ENCODE measurements around the gene CDC20B.
"Not testable (repeated sequence)": the region's sequence is repeated elsewhere in the genome, so short reads cannot be mapped to it uniquely, and the experiment has no call there.

The CDC20B gene

DNA sequence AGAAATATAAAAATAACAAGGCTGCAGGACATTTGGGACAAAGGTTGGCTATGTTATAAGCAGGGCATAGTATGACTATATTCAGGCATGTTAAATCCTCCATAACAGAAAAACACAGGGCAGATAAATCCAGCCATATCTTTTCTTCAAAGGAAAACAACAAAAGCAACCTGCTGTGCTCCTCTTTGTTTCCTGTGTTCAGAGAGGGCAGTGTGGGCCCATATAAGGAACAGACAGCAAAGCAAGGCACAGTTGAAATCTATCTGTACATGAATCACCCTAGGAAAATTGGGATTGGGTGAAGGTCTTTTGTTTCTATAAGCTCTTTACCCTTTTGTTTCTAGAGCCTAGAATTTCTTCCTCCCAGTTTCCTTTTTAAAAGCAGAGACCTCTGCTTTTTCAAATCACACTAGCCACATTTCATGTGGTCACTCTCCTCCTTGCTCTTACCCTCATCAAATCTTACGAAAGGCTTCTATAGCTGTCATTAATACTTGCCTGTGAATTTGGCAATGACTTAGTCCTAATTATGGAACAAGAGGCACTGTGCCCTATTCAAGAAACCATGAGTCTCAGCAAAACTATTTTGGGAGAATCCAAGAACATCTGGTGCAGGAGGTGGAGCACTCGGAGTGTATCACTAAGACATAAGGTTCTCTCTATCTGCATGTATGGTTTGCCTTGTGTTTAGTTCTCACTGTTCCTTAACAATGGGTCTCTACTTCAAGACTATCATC, 68.8 kb downstream of the CDC20B start:
- DNase-seq (ENCODE audit: low read depth in 2 of 2) = no peak

DNA sequence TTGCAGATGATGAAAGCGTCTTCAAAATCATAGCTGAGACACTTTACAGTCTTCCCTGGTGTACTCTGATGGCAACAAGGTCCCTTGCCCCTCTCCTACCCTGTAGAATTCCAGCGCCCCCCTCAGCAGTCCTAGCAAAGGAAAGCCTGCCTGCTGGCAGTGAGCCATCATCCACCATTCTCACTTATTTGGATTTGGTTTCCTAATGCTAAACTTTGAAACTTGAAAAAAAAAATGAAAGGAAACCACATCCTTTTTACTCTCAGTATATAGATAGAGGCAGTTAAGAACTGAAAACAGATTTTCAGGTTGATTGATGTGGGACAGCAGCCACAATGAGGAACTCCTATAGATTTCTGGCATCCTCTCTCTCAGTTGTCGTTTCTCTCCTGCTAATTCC, 70.6 kb downstream of the CDC20B start, which contains the start of gene GZMA:
Gene GZMA (plus strand): TSS at position 299 of the 400 bp plus-strand sequence. CDS start 37 bp downstream, at position 336.
- no peak for DNase-seq (ENCODE audit: low read depth in 2 of 2)

DNA sequence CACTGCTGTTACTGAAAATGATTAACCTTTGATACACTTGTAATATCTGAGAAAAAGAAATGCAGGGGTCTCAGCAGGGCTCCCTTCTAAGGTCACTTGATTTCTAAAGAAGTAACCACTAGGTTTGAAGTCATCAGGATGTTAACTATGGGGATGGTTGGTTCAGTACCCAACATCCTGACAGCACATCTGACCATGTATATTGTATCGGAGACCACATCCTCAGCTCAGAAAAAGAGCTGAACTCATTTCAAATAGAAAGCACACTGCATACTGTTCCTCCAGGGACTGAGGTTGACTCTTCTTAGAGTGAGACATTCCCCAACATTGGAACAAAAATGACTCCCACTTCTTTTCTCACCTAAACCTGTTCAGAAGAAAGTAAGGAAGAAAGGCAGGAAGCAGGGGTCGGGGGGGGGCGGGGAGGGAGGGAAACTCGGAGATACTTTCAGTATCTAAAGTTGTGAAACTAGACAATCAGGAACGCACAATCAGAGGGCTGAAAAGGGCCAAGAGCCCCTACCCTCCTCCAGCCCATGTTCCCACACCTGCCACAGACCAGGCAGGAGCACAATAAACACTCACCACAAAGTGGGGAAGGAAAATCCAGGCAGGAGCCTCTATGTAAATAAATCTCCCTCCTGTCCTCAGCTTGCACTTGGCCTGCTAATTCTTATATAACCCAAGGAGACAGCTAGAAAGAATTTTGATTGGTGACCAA, 71.3 kb downstream of the CDC20B start:
- DNase-seq (ENCODE audit: low read depth in 2 of 2) = no peak

DNA sequence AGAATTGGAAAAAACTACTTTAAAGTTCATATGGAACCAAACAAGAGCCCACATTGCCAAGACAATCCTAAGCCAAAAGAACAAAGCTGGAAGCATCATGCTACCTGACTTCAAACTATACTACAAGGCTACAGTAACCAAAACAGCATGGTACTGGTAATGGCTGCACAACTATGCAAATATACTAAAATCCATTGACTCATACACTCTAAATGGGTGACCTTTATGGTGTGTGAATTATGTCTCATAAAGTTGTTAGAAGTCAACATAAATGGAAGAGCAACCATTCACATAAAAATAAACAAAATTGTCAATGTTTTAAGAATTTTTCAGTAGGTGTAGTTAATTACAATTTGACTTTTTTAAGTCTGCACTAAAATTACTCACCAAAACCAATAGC, 71.8 kb downstream of the CDC20B start:
- not testable (repeated sequence) for DNase-seq (ENCODE audit: low read depth in 2 of 2)

DNA sequence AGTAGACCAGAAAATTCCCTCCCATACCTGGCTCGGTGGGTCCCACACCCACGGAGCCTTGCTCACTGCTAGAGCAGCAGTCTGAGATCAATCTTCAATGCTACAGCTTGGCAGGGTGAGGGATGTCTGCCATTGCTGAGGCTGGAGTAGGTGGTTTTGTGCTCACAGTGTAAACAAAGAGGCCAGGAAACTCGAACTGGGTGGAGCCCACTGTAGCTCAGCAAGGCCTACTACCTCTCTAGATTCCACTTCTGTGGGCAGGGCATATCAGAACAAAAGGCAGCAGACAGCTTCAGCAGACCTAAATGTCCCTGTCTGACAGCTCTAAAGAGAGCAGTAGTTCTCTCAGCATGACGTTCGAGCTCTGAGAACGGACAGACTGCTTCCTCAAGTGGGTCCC, 76.1 kb downstream of the CDC20B start:
- DNase-seq (ENCODE audit: low read depth in 2 of 2) = peak in 1 of 2 donors; percentile 18

DNA sequence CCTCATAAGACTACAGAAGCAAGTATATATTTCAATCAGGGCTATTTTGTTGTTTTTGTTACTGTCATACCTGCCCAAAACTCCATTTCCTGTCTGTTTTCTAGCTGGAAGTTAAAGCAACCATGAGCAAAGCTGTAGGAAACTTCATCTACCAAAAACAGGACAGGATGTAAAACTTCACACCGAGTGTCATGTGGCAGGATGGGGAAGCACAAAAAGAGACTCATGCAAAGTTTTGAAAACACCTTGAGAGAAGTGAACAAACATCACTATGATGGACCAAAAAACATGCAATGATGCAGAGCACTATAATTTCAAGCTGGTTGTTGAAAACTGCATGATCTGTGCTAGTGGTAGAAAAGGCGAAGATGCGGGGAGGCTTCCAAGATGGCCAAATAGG, 76.8 kb downstream of the CDC20B start:
- no peak for DNase-seq (ENCODE audit: low read depth in 2 of 2)

DNA sequence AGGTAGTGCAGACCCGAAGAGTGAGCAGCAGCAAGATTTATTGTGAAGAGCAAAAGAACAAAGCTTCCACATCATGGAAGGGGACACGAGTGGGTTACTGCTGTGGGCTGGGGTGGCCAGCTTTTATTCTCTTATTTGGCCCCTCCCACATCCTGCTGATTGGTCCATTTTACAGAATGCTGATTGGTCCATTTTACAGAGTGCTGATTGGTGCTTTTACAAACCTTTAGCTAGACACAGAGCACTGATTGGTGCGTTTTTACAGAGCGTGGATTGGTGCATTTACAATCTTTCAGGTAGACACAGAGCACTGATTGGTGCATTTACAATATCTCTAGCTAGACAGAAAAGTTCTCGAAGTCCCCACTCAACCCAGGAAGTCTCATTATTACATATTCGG, 82.0 kb downstream of the CDC20B start:
- not testable (repeated sequence) for DNase-seq (ENCODE audit: low read depth in 2 of 2)

DNA sequence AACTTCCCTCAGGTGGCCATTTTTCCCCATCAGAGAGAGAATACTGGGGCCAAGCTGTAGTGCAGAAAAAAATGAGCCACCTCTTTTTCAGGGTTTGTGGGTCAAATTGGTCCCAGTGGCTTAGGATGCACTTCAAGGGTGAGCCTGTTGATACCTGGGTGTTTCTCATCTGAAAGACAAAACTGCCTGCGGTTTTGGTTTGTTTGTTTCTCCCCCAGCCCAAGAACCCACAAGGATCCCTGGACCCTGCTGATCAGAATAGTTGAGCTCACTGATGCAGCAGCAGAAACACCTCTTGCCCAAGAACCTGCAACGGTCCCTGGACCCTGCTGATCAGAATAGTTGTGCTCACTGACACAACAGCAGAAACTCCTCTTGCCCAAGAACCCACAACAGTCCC, 83.7 kb downstream of the CDC20B start:
- not testable (repeated sequence) for DNase-seq (ENCODE audit: low read depth in 2 of 2)

DNA sequence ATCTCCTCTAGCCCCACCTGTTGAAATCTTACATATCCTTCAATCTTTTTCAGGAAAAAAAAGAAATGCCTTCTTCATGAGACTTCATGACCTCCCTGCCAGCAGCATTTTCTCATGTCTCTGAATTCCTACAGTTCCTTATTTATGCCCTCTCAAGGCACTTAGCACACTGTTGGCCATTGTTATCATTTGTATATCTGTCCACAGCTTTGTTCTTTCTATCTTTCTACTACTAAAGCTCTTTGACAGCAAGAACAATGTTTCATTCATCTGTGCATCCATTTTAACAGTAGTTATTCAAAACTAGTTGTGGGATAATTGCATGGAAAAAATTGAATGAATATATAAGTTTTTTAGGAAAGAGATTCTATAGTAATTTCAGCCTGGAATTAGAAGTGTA, 91.4 kb downstream of the CDC20B start:
- DNase-seq (ENCODE audit: low read depth in 2 of 2) = no peak

DNA sequence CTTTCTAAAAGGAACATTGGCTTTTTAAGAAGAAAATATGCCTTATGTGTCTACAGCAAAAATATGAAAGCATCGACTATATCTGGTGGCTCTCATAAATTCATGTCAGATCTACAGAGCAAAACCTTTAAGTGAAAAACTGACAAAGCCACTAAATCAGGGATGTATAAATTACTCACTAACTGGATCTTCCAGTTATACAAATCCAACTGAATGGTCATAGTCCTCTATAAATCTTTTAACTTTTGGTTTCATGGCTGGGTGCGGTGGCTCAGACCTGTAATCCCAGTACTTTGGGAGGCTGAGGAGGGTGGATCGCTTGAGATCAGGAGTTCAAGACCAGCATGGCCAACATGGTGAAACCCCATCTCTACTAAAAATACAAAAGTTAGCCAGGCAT, 99.8 kb downstream of the CDC20B start:
- no peak for DNase-seq (ENCODE audit: low read depth in 2 of 2)

DNA sequence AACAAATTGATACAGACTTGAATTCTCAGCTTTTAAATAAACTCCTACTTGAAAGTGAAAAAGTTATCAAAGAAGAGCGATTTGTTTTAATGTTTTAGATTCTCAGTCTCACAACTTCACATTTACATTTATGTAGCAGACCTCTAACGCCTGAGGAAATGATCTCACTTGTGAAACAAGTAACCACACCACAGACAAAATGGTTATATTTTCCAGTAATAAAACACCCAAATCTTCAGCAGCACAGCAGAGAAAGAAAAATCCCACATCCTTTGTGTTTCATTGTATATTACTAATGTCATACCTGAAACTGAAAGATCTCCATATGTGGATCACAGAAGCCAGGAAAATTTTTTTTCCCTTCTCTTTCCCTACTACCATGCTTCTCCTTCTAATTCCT, 100.3 kb downstream of the CDC20B start:
- no peak for DNase-seq (ENCODE audit: low read depth in 2 of 2)

DNA sequence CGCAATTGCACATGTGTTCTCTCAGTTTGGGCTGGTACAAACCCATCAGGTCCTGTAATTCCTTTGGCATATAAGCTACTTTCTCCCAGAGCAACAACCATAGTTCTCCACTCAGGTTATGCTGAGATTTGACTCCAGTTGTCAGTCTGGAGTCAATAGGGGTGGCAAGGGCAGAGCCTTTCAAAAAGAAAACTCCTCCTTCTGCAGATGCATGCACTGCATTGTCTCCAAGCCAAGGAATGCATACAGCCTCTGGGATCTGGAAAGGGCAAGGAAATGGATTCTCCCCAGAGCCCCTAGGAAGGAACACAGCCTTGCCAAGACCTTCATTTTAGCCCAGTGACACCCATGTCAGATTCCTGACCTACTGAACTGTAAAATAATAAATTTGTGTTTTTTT, 101.6 kb downstream of the CDC20B start:
- no peak for DNase-seq (ENCODE audit: low read depth in 2 of 2)

DNA sequence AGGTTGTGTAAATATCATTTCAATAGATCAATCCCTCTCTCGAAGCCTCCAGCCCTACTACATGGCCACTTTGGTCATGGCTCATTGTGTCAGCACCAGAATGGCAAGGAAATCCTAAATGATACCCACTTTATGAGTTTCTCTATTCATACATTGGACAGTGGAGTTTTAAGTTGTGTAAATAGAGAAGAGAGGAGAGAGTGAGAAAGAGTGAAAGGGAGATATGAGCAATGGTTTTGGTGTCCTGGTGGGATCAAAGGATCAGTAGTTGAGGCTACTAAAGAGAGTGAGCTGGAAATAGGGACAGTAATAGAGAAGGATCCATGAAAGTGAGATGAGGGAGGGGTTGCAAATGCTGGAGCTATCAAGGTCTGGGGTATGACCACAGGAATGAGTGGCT, 102.0 kb downstream of the CDC20B start:
- DNase-seq (ENCODE audit: low read depth in 2 of 2) = no peak

DNA sequence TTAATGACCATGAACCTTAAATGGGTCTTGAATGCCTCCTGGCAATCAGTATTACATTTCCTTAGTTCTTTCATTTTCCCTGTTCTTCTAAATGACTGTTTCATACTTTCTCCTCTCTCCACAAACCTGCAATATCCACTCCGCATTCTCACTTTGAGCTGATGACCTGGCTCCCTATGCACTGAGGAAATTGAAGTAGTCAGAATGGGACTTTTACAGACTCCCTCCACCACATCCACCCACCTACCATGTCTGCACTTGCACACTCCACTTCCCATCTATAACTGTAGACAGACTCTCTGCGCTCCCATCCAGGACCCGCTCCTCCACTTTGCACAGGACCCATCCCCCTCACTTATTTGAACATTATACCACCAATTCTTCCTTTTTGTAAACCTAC, 106.7 kb downstream of the CDC20B start:
- no peak for DNase-seq (ENCODE audit: low read depth in 2 of 2)

DNA sequence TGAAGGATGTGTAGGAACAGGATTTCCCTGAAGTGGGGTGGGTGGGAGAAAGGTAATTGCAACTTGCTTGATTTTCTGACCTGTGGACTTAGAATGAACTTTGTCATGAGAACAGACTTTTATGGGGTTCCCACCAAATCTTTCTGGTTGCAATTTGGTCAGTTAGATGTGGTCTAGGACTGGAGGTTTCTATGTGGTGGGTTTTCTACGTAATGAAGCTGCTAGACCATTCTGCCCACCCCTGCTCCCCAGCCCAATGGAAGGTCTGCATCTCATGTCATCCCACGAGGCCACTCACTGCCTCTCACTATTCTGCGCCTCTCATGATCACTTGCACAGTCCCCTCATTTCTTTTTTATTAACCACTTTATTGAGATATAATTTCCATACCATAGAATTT, 108.5 kb downstream of the CDC20B start:
- DNase-seq (ENCODE audit: low read depth in 2 of 2) = no peak

DNA sequence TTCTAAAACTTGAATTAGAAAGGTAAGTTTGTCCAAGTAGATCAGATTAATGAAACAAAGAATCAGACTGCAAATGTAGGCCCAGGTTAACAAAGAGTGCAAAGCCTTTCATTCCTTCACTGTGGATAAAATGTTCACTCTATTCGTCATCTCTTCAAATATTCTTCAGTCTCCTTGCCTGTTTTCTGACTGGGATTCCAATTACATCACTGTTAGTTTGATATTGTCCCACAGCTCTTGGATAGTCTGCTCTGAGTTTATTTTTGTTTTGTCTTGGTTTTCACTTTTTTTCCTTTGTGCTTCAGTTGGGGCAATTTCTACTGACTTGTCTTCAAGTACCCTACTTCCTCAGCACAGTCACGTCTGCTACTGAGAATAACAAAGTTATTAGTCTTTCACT, 109.1 kb downstream of the CDC20B start:
- DNase-seq (ENCODE audit: low read depth in 2 of 2) = no peak

DNA sequence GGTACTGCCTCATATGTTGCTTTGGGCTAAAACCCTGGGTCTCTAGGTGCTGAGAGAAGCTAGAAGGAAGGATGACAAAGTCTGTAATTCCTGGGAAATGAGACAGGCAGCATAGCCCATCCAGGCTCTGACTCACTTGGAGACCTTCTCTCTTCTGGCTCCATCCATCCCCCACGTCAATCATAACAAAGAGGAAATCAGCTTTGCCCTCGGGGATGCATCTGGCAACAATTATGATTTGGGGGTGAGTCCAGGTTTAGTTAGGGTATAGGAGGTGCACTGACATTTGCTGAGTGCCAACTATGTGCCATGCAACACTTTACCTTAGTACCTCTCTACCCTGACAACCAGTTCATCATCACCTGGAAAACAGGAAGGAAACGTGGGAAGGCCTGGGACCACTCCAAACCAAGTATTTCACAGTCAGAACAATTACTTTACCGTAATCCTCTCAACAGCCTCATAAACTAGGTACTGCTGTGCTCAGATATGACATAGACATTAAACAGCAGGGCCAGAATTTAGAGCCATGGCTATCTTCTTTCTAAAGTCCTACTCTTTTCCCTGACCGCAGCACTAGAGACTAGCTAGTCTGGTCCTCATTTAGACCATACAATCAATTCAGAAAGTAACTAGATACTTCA, 109.6 kb downstream of the CDC20B start:
- DNase-seq (ENCODE audit: low read depth in 2 of 2) = no peak

Measured in activated CD8-positive, alpha-beta memory T cell treated with anti-CD3 and anti-CD28 coated beads for 4 hours (primary cell).